ENCODE results near the gene PROM1. TPM values are rescaled to one million over a fixed set of nuclear protein-coding genes. Genes with fewer than 3 reads are reported as not detected.

PROM1 gene
- polyA plus RNA-seq, 2 of the 4 experiments (the other 2 are of a cell fraction): 0.03 to 0.14 TPM

DNA sequence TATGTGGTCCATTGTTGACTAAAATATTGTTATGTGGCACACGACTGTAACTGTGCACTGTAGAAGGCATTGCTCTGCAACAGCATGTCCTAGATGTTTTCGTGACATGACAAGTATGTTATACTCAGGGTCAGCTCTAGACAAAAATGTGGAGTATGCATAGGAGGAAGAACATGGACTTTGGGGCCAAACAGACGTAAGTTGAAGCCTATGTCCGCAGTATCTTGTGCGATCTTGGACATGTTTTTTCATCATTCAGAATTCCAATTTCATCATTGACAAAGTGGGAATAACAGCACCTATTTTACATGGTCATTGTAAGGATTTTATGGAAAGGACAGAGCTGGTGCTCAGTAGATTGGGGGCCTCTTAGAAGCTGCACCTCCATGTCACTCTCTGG, 27.7 kb upstream of the PROM1 start:
- ChIA-PET POLR2A (no interaction called here), CTCF (no interaction called here)
- Histone ChIP-seq H3K9me3 (no peaks in the 10 kb centered on the region), H3K4me1 (no peaks in the 10 kb centered on the region), H3K4me3 (no peak overlapping the region), H3K27ac (no peak overlapping the region), H3K4me2 (no peak overlapping the region)
- 59% methylated on average over 5 of the region's 5 CpGs for WGBS (ENCODE audit: missing lambda C conversion rate)
- FAIRE-seq (no peak), ATAC-seq (no peak), DNase-seq (ENCODE audit: low read depth in 1 of 2, low spot score in 1 of 2) (no peak)
- TF ChIP-seq NPAS2 (CRISPR knock-in tag; IDR thresholded peaks at IDR 0.05; ENCODE audit: borderline replicate concordance) (no peak), MAFK (IDR thresholded peaks at IDR 0.05; ENCODE audit: partially characterized antibody) (no peak), SREBF2 (IDR thresholded peaks at IDR 0.05) (no peak), POLR2AphosphoS2 (conservative IDR thresholded peaks at IDR 0.05; ENCODE audit: low read length) (no peak), RAD21 (conservative IDR thresholded peaks at IDR 0.05 in 1 of 2, IDR thresholded peaks at IDR 0.05 in 1 of 2) (no peak), PHF8 (IDR thresholded peaks at IDR 0.05; ENCODE audit: borderline replicate concordance, low read depth) (no peak), JUNB (IDR thresholded peaks at IDR 0.05) (no peak), KDM1A (IDR thresholded peaks at IDR 0.05; ENCODE audit: low read depth) (no peak), BHLHE40 (IDR thresholded peaks at IDR 0.05; ENCODE audit: low read depth, low read length) (no peak), MAZ (IDR thresholded peaks at IDR 0.05; ENCODE audit: borderline replicate concordance, low read depth, low read length) (no peak), CHD4 (IDR thresholded peaks at IDR 0.05; ENCODE audit: borderline replicate concordance) (no peak), GATA3 (IDR thresholded peaks at IDR 0.05; ENCODE audit: borderline replicate concordance) (no peak), EHMT2 (IDR thresholded peaks at IDR 0.05; ENCODE audit: low read depth) (no peak), ZC3H11A (IDR thresholded peaks at IDR 0.05) (no peak), RCOR1 (IDR thresholded peaks at IDR 0.05; ENCODE audit: low read depth, low read length) (no peak)
- TF ChIP-seq, protein P1, sequence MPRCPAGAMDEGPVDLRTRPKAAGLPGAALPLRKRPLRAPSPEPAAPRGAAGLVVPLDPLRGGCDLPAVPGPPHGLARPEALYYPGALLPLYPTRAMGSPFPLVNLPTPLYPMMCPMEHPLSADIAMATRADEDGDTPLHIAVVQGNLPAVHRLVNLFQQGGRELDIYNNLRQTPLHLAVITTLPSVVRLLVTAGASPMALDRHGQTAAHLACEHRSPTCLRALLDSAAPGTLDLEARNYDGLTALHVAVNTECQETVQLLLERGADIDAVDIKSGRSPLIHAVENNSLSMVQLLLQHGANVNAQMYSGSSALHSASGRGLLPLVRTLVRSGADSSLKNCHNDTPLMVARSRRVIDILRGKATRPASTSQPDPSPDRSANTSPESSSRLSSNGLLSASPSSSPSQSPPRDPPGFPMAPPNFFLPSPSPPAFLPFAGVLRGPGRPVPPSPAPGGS (IDR thresholded peaks at IDR 0.05): no peak
- TF ChIP-seq, protein P2, sequence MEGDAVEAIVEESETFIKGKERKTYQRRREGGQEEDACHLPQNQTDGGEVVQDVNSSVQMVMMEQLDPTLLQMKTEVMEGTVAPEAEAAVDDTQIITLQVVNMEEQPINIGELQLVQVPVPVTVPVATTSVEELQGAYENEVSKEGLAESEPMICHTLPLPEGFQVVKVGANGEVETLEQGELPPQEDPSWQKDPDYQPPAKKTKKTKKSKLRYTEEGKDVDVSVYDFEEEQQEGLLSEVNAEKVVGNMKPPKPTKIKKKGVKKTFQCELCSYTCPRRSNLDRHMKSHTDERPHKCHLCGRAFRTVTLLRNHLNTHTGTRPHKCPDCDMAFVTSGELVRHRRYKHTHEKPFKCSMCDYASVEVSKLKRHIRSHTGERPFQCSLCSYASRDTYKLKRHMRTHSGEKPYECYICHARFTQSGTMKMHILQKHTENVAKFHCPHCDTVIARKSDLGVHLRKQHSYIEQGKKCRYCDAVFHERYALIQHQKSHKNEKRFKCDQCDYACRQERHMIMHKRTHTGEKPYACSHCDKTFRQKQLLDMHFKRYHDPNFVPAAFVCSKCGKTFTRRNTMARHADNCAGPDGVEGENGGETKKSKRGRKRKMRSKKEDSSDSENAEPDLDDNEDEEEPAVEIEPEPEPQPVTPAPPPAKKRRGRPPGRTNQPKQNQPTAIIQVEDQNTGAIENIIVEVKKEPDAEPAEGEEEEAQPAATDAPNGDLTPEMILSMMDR (IDR thresholded peaks at IDR 0.05): no peak
- TF ChIP-seq, protein P3, sequence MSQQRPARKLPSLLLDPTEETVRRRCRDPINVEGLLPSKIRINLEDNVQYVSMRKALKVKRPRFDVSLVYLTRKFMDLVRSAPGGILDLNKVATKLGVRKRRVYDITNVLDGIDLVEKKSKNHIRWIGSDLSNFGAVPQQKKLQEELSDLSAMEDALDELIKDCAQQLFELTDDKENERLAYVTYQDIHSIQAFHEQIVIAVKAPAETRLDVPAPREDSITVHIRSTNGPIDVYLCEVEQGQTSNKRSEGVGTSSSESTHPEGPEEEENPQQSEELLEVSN (IDR thresholded peaks at IDR 0.05; ENCODE audit: borderline replicate concordance, low read depth): no peak
- TF ChIP-seq, protein P4, sequence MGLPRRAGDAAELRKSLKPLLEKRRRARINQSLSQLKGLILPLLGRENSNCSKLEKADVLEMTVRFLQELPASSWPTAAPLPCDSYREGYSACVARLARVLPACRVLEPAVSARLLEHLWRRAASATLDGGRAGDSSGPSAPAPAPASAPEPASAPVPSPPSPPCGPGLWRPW (IDR thresholded peaks at IDR 0.05): no peak

DNA sequence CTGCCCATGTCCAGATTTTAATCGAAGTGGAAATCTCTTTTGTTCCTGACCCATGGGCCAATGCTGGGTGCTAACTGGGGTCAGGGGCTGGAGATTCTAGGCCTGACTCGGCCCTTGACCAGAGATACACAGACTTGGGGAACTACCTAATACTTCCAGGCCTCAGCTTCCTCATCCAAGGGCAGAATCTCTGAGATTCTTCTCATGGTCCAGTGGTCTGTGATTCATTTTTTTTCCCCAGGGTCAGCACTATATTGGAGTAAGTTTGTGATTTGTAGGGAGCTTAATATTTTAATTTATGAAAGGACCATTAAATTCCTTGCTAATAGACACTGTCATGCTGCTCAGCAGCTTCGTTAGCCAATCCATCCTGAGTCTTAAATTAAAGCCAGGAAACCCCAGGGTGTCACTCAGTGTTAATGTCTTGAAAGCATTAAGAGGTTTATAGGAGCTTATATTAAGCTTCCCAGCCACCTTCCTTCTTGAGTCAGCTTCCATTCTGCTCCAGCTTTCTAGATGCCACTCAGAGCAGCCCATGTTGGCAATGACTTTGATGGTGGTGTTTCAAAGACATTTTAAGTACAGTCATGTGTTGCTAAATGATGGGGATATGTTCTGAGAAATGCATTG, 27.0 kb upstream of the PROM1 start:
- H3K27ac ChIP-seq: no peak overlapping the region
- no peak overlapping the region for H3K4me3 ChIP-seq
- H3K4me1 ChIP-seq: no peaks in the 10 kb centered on the region
- POLR2A ChIA-PET: no interaction called here
- DNase-seq (ENCODE audit: low read depth in 1 of 2, low spot score in 1 of 2) (no peak), ATAC-seq (no peak), FAIRE-seq (no peak)
- TF ChIP-seq CBX8 (IDR thresholded peaks at IDR 0.05) (no peak), ZFP36 (IDR thresholded peaks at IDR 0.05; ENCODE audit: borderline replicate concordance, partially characterized antibody) (no peak), RARB (CRISPR knock-in tag; IDR thresholded peaks at IDR 0.05) (no peak), CEBPB (IDR thresholded peaks at IDR 0.05) (no peak), BHLHE40 (IDR thresholded peaks at IDR 0.05; ENCODE audit: low read depth, low read length) (no peak), SMC3 (IDR thresholded peaks at IDR 0.05) (no peak), JUN (IDR thresholded peaks at IDR 0.05) (no peak), NR3C1 (IDR thresholded peaks at IDR 0.05) (no peak), ESRRA (IDR thresholded peaks at IDR 0.05; ENCODE audit: borderline replicate concordance, low read length) (no peak)
- TF ChIP-seq, protein P5, sequence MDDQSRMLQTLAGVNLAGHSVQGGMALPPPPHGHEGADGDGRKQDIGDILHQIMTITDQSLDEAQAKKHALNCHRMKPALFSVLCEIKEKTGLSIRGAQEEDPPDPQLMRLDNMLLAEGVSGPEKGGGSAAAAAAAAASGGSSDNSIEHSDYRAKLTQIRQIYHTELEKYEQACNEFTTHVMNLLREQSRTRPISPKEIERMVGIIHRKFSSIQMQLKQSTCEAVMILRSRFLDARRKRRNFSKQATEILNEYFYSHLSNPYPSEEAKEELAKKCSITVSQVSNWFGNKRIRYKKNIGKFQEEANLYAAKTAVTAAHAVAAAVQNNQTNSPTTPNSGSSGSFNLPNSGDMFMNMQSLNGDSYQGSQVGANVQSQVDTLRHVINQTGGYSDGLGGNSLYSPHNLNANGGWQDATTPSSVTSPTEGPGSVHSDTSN (IDR thresholded peaks at IDR 0.05): no peak
- no peaks in the 10 kb centered on the region for H3K9me3 ChIP-seq
- CTCF ChIA-PET: no interaction called here
- WGBS (ENCODE audit: missing lambda C conversion rate): 15% methylated on average over 3 of the region's 3 CpGs
- H3K4me2 ChIP-seq: no peak overlapping the region
